HepG2 (cell line): ENCODE measurements around the gene CD70. TPM values are rescaled to one million over a fixed set of nuclear protein-coding genes. Genes with fewer than 3 reads are reported as not detected.

ENCODE experiments used
- ATAC-seq: fragments of 200-7000 bp; cut with Tn5 transposase; 3 replicates; pipeline ENCODE4 v1.9.1; 2020; ENCODE audit warnings: mild to moderate bottlenecking, moderate library complexity
- BruUV-seq: library from RNA; stranded (reverse); fragments of 400-500 nt; replicated peaks from 2 replicates; lab custom pipeline; 2021; lab: Mats Ljungman, UMichigan
- CTCF ChIA-PET: fragments of 300-600 bp; formaldehyde crosslinking; extraction: SDS; loops from one replicate; lab custom pipeline; 2021; ENCODE audit warnings: low total read pairs, inconsistent platforms, low intra/inter-chr PET ratio; lab: Yijun Ruan, JAX
- POLR2A ChIA-PET: fragments of 350-600 bp; sonication (Branson Sonifier 250); formaldehyde crosslinking; loops from one replicate; lab custom pipeline; 2020; ENCODE audit warnings: antibody characterized with exemption, inconsistent platforms; lab: Yijun Ruan, JAX
- DNase-seq: peaks from one replicate; pipeline ENCODE4 v3.0.0-alpha.2; 2015; ENCODE audit warnings: low spot score
- FAIRE-seq: peaks from 3 replicates; lab custom pipeline; 2011; peaks lifted over from hg19 to GRCh38; lab: Jason Lieb, UNC
- H2AFZ ChIP-seq: one replicate; pipeline ENCODE4 v1.6.1; 2011; ENCODE audit warnings: low read length, inconsistent platforms
- H3K27ac ChIP-seq: fragments of 300-600 bp; 3 replicates; pipeline ENCODE4 v1.8.0; 2011; ENCODE audit warnings: mixed run types, mild to moderate bottlenecking, mixed read lengths, low read length, inconsistent platforms; ENCODE audit not compliant: insufficient read depth; ENCODE audit errors: extremely low read length
- H3K27me3 ChIP-seq, 2 experiments: fragments of 200-600 bp in 1 of 2; 2 replicates in 1 of 2; 3 replicates in 1 of 2; pipeline versions ENCODE4 v1.6.0 to v1.8.0; 2011; ENCODE audit warnings: low read length in 2 of 2, mild to moderate bottlenecking in 2 of 2, moderate library complexity in 2 of 2, inconsistent platforms in 1 of 2; ENCODE audit not compliant: insufficient read depth in 2 of 2, control insufficient read depth in 1 of 2
- H3K36me3 ChIP-seq, 2 experiments: fragments of 200-600 bp in 1 of 2; replicated peaks in 1 of 2; 2 replicates in 1 of 2; 3 replicates in 1 of 2; pipeline versions ENCODE4 v1.5.1 to v1.8.0; 2011; ENCODE audit warnings: low read length in 2 of 2, inconsistent platforms in 1 of 2; ENCODE audit not compliant: insufficient read depth in 2 of 2, control insufficient read depth in 1 of 2
- H3K4me1 ChIP-seq: 2 replicates; pipeline ENCODE4 v1.5.1; 2012; ENCODE audit warnings: low read length, inconsistent platforms; ENCODE audit not compliant: insufficient read depth
- H3K4me2 ChIP-seq: 2 replicates; pipeline ENCODE4 v1.6.0; 2011; ENCODE audit warnings: low read depth, low read length, inconsistent platforms
- H3K4me3 ChIP-seq, 3 experiments: fragments of 200-600 bp in 1 of 3; sonication (generic), shearing (Covaris generic) in 1 of 3; replicated peaks in 1 of 3; 2 replicates each; pipeline ENCODE4 v1.5.1; 2011 to 2016; ENCODE audit warnings: low read length in 3 of 3, inconsistent platforms in 2 of 3, low read depth in 2 of 3, mild to moderate bottlenecking in 2 of 3, control low read depth in 1 of 3, mixed read lengths in 1 of 3; ENCODE audit not compliant: insufficient read depth in 1 of 3
- H3K79me2 ChIP-seq: one replicate; pipeline ENCODE4 v1.6.1; 2011; ENCODE audit warnings: low read length, inconsistent platforms; ENCODE audit not compliant: insufficient read depth
- H3K9ac ChIP-seq: 2 replicates; pipeline ENCODE4 v1.6.0; 2011; ENCODE audit warnings: mild to moderate bottlenecking, low read depth, low read length, inconsistent platforms; ENCODE audit not compliant: insufficient read depth
- H3K9me3 ChIP-seq: 2 replicates; pipeline ENCODE4 v1.5.1; 2012; ENCODE audit warnings: mild to moderate bottlenecking, low read length
- H4K20me1 ChIP-seq: 2 replicates; pipeline ENCODE4 v1.6.0; 2011; ENCODE audit warnings: inconsistent platforms, mild to moderate bottlenecking, low read length, moderate library complexity; ENCODE audit not compliant: insufficient read depth
- AHDC1 ChIP-seq: sonication (generic); formaldehyde crosslinking; IDR thresholded peaks from 2 replicates; pipeline ENCODE4 v1.5.1; 2020; ENCODE audit warnings: mild to moderate bottlenecking, missing genetic modification reagents, borderline replicate concordance
- ZBTB3 ChIP-seq: sonication (generic); formaldehyde crosslinking; IDR thresholded peaks from 2 replicates; pipeline ENCODE4 v1.4.0; 2020; ENCODE audit warnings: low read depth, mild to moderate bottlenecking, moderate library complexity, missing genetic modification reagents, borderline replicate concordance
- ZNF598 ChIP-seq: sonication (generic); formaldehyde crosslinking; IDR thresholded peaks from 2 replicates; pipeline ENCODE4 v1.5.1; 2020; ENCODE audit warnings: mild to moderate bottlenecking, missing genetic modification reagents, borderline replicate concordance
- ZNF790 ChIP-seq: sonication (generic); formaldehyde crosslinking; IDR thresholded peaks from 2 replicates; pipeline ENCODE4 v1.8.0; 2022; ENCODE audit warnings: missing genetic modification reagents, mild to moderate bottlenecking, borderline replicate concordance
- WGBS: methylation state at CpG from one replicate; pipeline ENCODE4 v1.1.6; 2017; ENCODE audit warnings: low lambda C conversion rate; 5-methylcytosine and 5-hydroxymethylcytosine counted together
- in situ Hi-C: cut with HindIII; loops from 2 replicates; pipeline ENCODE4 v1.10.0; 2017; ENCODE audit warnings: low pct_unique_long_range_greater_than_20kb; ENCODE audit not compliant: extremely low pct_ligation_motif_present
- intact Hi-C: fragments of 100-400 bp; cut with micrococcal nuclease; formaldehyde crosslinking; loops from one replicate; pipeline ENCODE4 v1.10.0; 2022; ENCODE audit not compliant: unreplicated experiment
- polyA plus RNA-seq, 8 experiments: library from polyadenylated mRNA; depleted of rRNA in 3 of 8; stranded (reverse) in 7 of 8; unstranded in 1 of 8; fragments of >200 nt; fragmentation: Illumina TruSeq in 4 of 8; extraction: Trizol in 4 of 8; gene quantifications; 2 replicates each; pipeline versions ENCODE4 v1.2.1 to v1.2.3, GENCODE V29; 2011 to 2016; ENCODE audit warnings: low read depth in 4 of 8, missing spikeins in 1 of 8, mixed read lengths in 1 of 8; ENCODE audit not compliant: insufficient read depth in 1 of 8
- small RNA-seq, 3 experiments: library from RNA; depleted of rRNA; stranded (forward); fragments of <200 nt; gene quantifications; one replicate each; pipeline ENCODE3, GENCODE V24; 2012; ENCODE audit warnings: low read depth in 2 of 3, low replicate concordance in 1 of 3; ENCODE audit not compliant: insufficient read length in 3 of 3, insufficient read depth in 2 of 3
- total RNA-seq, 5 experiments: library from RNA; depleted of rRNA; stranded (reverse); fragments of >200 nt; fragmentation: Illumina TruSeq; extraction: Trizol; gene quantifications; 2 replicates each; pipeline ENCODE4 v1.2.3, GENCODE V29; 2016; ENCODE audit warnings: low read depth in 1 of 5
- TF ChIP-seq, protein P1 (sequence below): IDR thresholded peaks from 2 replicates; pipeline ENCODE4 v1.6.1; 2012; ENCODE audit warnings: low read depth, low read length, improper control_type of control experiment

The CD70 gene
- total and polyA plus RNA-seq, 2 of the 13 experiments (the other 11 are each of a cell fraction or from before 2014, with no cell fraction given), result 0.13 TPM; not detected in 1

- Histone ChIP-seq H3K79me2 (no peaks in the 10 kb centered on the region), H3K27me3 (no peaks in the 10 kb centered on the region), H3K9me3 (no peaks in the 10 kb centered on the region), H3K27ac (no peak overlapping the region), H3K9ac (no peak overlapping the region), H2AFZ (no peak overlapping the region), H4K20me1 (no peaks in the 10 kb centered on the region), H3K4me3 (no peak overlapping the region), H3K4me1 (peaks cover 17% of the 10 kb centered on the region)
- 45% methylated on average over 6 of the region's 6 CpGs for WGBS
- no peak for ATAC-seq
- BruUV-seq, result no TSS peak
- no peak for DNase-seq
- no peak for FAIRE-seq
- CTCF ChIA-PET, result no interaction called here
- TF ChIP-seq AHDC1 (CRISPR knock-in tag) (no peak), ZBTB3 (no peak), ZNF598 (no peak), ZNF790 (CRISPR knock-in tag) (no peak)
- TF ChIP-seq, protein P1, sequence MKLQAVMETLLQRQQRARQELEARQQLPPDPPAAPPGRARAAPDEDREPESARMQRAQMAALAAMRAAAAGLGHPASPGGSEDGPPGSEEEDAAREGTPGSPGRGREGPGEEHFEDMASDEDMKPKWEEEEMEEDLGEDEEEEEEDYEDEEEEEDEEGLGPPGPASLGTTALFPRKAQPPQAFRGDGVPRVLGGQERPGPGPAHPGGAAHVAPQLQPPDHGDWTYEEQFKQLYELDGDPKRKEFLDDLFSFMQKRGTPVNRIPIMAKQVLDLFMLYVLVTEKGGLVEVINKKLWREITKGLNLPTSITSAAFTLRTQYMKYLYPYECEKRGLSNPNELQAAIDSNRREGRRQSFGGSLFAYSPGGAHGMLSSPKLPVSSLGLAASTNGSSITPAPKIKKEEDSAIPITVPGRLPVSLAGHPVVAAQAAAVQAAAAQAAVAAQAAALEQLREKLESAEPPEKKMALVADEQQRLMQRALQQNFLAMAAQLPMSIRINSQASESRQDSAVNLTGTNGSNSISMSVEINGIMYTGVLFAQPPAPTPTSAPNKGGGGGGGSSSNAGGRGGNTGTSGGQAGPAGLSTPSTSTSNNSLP, result no peak
- TF ChIP-seq, all 625 proteins: peak for 0
- intact Hi-C loops (no loop called here), in situ Hi-C loops (no loop called here)
- H3K4me2 ChIP-seq, result no peak overlapping the region
- H3K36me3 ChIP-seq, result no peaks in the 10 kb centered on the region
- POLR2A ChIA-PET, result no interaction called here
These were observed 51.4 kb downstream of the CD70 start for GRCh38 chr19:6539514-6539913.

Small RNAs within 50 kb of the gene (small RNA-seq; reads per million reads assigned to genes)
- gene RF00019, result 0 reads per million in 3 experiments

Other genes with a start within 250 kb of the CD70 start
- gene CLPP, start 229.6 kb downstream of the CD70 start, total RNA-seq (2016; rRNA removed; fragmentation: Illumina TruSeq; extraction: Trizol), result 45.3 and 46.6 TPM in 2 replicates
- 68.4 and 72.3 TPM in 2 replicates for gene CLPP, start 229.6 kb downstream of the CD70 start, polyA plus RNA-seq (2011; rRNA removed)
- 45.9 and 48.3 TPM in 2 replicates for gene ALKBH7, start 218.4 kb downstream of the CD70 start, total RNA-seq (2016; rRNA removed; fragmentation: Illumina TruSeq; extraction: Trizol)
- 29.6 and 36.8 TPM in 2 replicates for gene ALKBH7, start 218.4 kb downstream of the CD70 start, polyA plus RNA-seq (2011; rRNA removed)
- 0.95 and 1.1 TPM in 2 replicates for gene PSPN, start 215.2 kb downstream of the CD70 start, total RNA-seq (2016; rRNA removed; fragmentation: Illumina TruSeq; extraction: Trizol)
- gene PSPN, start 215.2 kb downstream of the CD70 start, polyA plus RNA-seq (2011; rRNA removed), result 0.69 and 0.98 TPM in 2 replicates
- 30.7 and 34.1 TPM in 2 replicates for gene GTF2F1, start 198.0 kb downstream of the CD70 start, total RNA-seq (2016; rRNA removed; fragmentation: Illumina TruSeq; extraction: Trizol)
- 26.0 and 27.8 TPM in 2 replicates for gene GTF2F1, start 198.0 kb downstream of the CD70 start, polyA plus RNA-seq (2011; rRNA removed)
- 129 and 160 TPM in 2 replicates for gene KHSRP, start 166.3 kb downstream of the CD70 start, total RNA-seq (2016; rRNA removed; fragmentation: Illumina TruSeq; extraction: Trizol)
- gene KHSRP, start 166.3 kb downstream of the CD70 start, polyA plus RNA-seq (2011; rRNA removed), result 72.1 and 80.8 TPM in 2 replicates
- gene SLC25A41, start 157.4 kb downstream of the CD70 start, total RNA-seq (2016; rRNA removed; fragmentation: Illumina TruSeq; extraction: Trizol), result 0.32 and 0.33 TPM in 2 replicates
- gene SLC25A41, start 157.4 kb downstream of the CD70 start, polyA plus RNA-seq (2011; rRNA removed), result 0.95 and 1.9 TPM in 2 replicates
- gene SLC25A23, start 131.4 kb downstream of the CD70 start, total RNA-seq (2016; rRNA removed; fragmentation: Illumina TruSeq; extraction: Trizol), result 15.2 and 16.5 TPM in 2 replicates
- 12.4 and 13.2 TPM in 2 replicates for gene SLC25A23, start 131.4 kb downstream of the CD70 start, polyA plus RNA-seq (2011; rRNA removed)
- 21.9 and 25.6 TPM in 2 replicates for gene CRB3, start 126.9 kb downstream of the CD70 start, total RNA-seq (2016; rRNA removed; fragmentation: Illumina TruSeq; extraction: Trizol)
- gene CRB3, start 126.9 kb downstream of the CD70 start, polyA plus RNA-seq (2011; rRNA removed), result 10.6 and 12.5 TPM in 2 replicates
- 0.04 TPM in 1 of 2 replicates, not detected in the other for gene DENND1C, start 109.4 kb downstream of the CD70 start, total RNA-seq (2016; rRNA removed; fragmentation: Illumina TruSeq; extraction: Trizol)
- 0.73 and 0.90 TPM in 2 replicates for gene DENND1C, start 109.4 kb downstream of the CD70 start, polyA plus RNA-seq (2011; rRNA removed)
- not detected in 2 replicates for gene TUBB4A, start 88.8 kb downstream of the CD70 start, total RNA-seq (2016; rRNA removed; fragmentation: Illumina TruSeq; extraction: Trizol)
- 0.21 TPM in 1 of 2 replicates, not detected in the other for gene TUBB4A, start 88.8 kb downstream of the CD70 start, polyA plus RNA-seq (2011; rRNA removed)
- gene TNFSF9, start 60.1 kb downstream of the CD70 start, total RNA-seq (2016; rRNA removed; fragmentation: Illumina TruSeq; extraction: Trizol), result 0.20 and 1.0 TPM in 2 replicates
- gene TNFSF9, start 60.1 kb downstream of the CD70 start, polyA plus RNA-seq (2011; rRNA removed), result 1.5 and 1.8 TPM in 2 replicates
- 0.17 and 0.49 TPM in 2 replicates for gene TNFSF14, start 79.0 kb upstream of the CD70 start, total RNA-seq (2016; rRNA removed; fragmentation: Illumina TruSeq; extraction: Trizol)
- gene TNFSF14, start 79.0 kb upstream of the CD70 start, polyA plus RNA-seq (2011; rRNA removed), result 9.1 and 10.0 TPM in 2 replicates
- gene C3, start 129.5 kb upstream of the CD70 start, total RNA-seq (2016; rRNA removed; fragmentation: Illumina TruSeq; extraction: Trizol), result 700 and 1,455 TPM in 2 replicates
- gene C3, start 129.5 kb upstream of the CD70 start, polyA plus RNA-seq (2011; rRNA removed), result 6,272 and 9,798 TPM in 2 replicates
- 24.1 and 36.4 TPM in 2 replicates for gene GPR108, start 146.4 kb upstream of the CD70 start, total RNA-seq (2016; rRNA removed; fragmentation: Illumina TruSeq; extraction: Trizol)
- gene GPR108, start 146.4 kb upstream of the CD70 start, polyA plus RNA-seq (2011; rRNA removed), result 63.0 and 69.7 TPM in 2 replicates
- 24.1 and 32.5 TPM in 2 replicates for gene TRIP10, start 148.5 kb upstream of the CD70 start, total RNA-seq (2016; rRNA removed; fragmentation: Illumina TruSeq; extraction: Trizol)
- gene TRIP10, start 148.5 kb upstream of the CD70 start, polyA plus RNA-seq (2011; rRNA removed), result 33.2 and 39.4 TPM in 2 replicates
- gene SH2D3A, start 176.3 kb upstream of the CD70 start, total RNA-seq (2016; rRNA removed; fragmentation: Illumina TruSeq; extraction: Trizol), result 0.60 and 1.0 TPM in 2 replicates
- gene SH2D3A, start 176.3 kb upstream of the CD70 start, polyA plus RNA-seq (2011; rRNA removed), result 1.8 and 2.2 TPM in 2 replicates
- not detected in 2 replicates for gene VAV1, start 181.6 kb upstream of the CD70 start, total RNA-seq (2016; rRNA removed; fragmentation: Illumina TruSeq; extraction: Trizol)
- not detected in 2 replicates for gene VAV1, start 181.6 kb upstream of the CD70 start, polyA plus RNA-seq (2011; rRNA removed)